Smooth muscle cell of the brain vasculature (primary cell): ENCODE results near the gene SOX11.

ENCODE experiments used
- DNase-seq: peaks from one replicate; pipeline ENCODE4 v3.0.0-alpha.2; 2012; ENCODE audit warnings: low read depth, low spot score

The SOX11 gene

DNA sequence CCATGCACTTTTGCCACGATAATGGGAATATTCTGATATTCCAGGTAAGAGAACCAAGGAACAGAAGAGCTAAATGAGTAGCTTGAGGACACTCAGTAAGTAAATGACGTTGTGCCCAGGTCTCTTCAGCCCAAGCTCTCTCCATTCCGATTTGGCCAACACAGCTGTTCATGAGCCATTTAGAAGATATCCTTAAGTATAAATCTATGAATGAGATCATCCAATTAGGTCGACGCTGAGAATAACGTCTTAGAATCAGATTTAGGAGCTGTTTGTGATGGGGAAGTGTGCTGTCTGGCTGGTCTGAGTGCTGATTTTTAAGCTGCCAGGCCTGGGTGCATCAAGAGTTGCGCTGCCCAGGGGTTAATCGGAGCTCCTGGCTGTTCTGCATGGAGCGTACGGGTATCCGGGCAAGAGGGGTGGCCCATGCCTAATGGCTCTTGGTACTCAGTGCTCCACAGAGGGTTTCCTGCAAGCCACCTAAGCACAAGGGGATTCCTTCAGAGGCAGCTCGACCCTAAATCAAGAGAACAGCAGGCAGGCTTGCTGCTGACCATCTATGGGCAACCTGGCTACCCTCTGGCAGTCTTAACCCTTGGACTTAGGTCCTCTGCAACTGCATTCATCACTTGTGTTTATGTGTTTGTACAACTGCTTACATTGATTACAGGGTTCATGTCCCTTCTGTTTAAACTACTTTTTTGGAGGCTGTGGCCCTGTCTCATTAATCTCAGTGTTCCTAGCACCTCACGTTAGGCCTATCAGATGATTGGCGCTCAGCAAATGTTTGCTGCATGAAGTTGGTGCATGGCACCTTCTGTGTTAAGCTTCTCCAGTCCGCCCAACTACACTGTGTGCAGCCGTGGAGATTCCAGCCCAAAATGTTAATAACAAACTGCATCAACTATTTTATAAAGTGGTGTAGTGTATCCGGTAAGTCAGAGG, 31.9 kb downstream of the SOX11 start:
- no peak for DNase-seq

GRCh38 chr2:5725072-5725471, 32.9 kb downstream of the SOX11 start:
- DNase-seq, result no peak

- no peak for DNase-seq
Measured at GRCh38 chr2:5725794-5726463, 33.7 kb downstream of the SOX11 start.

DNA sequence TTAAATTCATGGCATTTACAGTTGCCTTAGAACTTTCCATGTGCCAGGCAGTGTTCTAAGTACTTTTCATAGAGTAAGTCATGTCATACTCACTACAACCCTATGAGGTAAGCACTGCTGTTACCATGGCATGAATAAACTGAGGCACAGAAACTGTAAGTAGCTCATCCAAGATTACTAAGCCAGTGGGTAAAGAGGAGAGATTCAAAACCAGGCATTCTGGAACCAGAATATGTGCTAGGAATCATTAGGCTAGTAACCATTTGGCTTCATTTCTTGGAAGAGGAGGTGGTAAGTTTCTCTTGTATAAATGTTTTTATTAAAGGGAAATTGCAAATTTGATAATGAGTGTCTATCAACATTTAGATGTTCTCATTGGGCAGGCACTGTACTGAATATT, 35.1 kb downstream of the SOX11 start:
- DNase-seq, result no peak

DNA sequence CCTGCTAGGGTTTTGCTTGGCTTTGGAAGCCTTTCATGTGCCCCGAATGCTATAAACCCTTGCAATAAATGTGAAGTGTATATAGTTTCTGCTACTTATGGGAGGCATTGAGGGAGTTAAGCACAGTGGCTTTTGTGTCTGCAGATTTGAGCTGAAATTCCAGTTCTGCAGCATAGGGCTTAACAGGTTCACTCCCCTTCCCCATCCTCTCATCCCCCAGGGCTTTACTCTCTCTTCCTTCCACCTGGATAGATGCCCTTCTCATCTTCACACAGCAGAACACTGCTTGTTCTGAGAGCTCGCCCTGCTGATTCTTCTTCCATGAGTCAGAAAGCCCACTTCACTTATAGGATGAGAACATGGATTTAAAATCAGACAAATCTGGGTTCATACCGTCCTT, 37.2 kb downstream of the SOX11 start:
- DNase-seq, result no peak

GRCh38 chr2:5730386-5730785, 38.2 kb downstream of the SOX11 start:
- DNase-seq, result no peak

DNA sequence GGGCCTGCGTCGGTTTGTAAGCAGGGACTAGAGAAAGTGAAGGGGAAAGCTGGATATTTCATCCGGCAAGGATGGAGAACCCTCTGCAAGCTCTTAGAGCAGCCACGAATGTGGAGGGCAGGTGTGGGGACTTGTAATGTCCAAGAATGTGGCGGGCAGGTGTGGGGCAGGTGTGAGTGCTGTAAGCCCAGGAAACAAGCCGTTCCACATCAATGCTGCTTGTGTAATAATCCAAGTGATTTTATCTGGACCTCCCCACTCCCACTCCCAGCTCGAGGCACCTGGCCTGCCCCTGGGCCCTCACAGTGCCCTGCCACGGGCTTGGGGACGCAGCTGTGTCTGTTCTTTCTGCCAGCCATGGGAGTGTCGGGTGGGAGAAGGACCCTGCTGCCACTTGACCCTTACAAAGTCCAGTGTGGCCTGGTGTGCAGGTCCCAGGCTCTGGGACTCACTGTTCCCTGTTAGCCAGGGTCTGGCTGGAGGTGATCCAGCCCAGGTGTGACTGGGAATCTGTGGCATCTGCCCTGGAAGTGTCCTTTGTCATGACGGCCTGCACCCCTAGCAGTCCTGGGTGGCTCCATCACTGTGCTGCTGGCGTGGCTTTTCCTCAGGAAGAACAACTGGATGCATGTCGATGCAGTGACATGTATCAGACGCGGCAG, 42.8 kb downstream of the SOX11 start:
- DNase-seq, result no peak

GRCh38 chr2:5735521-5735861, 43.3 kb downstream of the SOX11 start:
- no peak for DNase-seq

- DNase-seq, result no peak
Measured at GRCh38 chr2:5736050-5736449, 43.9 kb downstream of the SOX11 start.

- DNase-seq, result no peak
Measured at GRCh38 chr2:5736886-5737285, 44.7 kb downstream of the SOX11 start.

- no peak for DNase-seq
Measured at GRCh38 chr2:5740053-5740452, 47.9 kb downstream of the SOX11 start.

- DNase-seq, result no peak
Measured at GRCh38 chr2:5740817-5741216, 48.6 kb downstream of the SOX11 start.

DNA sequence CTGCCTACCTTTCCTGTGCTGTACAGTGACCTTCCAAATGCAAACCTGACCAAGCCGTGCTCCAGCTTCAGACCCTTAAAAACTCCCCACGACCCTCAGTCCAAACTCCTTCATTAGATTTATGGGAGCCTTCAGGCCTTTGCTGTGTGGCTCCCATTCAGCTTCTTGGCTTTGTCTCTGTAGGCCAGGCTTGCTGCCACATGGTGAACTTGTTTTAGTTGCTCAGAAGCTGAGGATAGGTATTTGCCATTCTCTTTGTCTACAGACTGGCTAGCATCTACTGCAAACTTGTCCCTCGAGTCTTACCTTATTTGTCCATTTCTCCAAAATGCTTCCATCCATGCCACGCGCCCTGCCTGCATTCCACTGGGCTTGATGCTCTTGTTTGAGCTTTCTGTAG, 49.1 kb downstream of the SOX11 start:
- no peak for DNase-seq

- DNase-seq, result no peak
Measured at GRCh38 chr2:5742126-5742525, 49.9 kb downstream of the SOX11 start.

DNA sequence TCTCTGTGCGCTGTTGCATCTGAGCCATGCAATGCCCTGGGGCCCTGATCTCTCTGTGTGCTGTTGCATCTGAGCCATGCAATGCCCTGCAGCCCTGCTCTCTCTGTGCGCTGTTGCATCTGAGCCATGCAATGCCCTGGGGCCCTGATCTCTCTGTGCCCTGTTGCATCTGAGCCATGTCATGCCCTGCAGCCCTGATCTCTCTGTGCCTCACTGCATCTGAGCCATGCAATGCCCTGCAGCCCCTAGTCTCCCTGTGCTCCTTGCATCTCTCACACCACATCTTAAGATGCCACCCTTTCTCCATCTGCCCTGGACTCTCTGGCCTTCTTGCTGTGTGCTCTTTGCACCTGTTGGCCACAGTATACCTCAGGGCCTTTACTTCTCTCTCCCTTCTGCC, 56.2 kb downstream of the SOX11 start:
- no peak for DNase-seq

- DNase-seq, result no peak
Measured at GRCh38 chr2:5748946-5749345, 56.8 kb downstream of the SOX11 start.

DNA sequence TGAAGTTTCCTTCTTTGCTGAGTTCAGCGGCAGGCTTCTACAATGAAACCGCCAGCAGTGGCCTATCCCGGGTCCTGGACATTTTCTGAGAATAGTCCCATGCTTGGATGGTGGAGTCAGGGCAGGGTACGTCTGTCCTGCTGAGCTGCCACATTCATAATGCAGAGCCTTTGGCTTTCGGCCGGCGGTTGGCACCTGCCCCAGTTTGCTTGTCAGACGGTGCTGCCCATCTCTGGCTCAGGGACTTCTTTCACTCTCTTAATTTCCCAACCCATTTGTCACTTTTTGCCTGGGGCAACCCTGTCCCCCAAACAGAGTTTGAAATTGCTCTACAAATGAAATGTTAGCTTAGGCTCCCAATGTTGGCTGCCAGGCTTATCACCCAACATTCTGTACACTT, 57.2 kb downstream of the SOX11 start:
- no peak for DNase-seq
